MM.1S (cell line): ENCODE data around the gene KRTAP5-7.

Experiments
- DNase-seq: peaks from one replicate; pipeline ENCODE4 v3.0.0-alpha.2; 2015
- H2AFZ ChIP-seq: fragments of 300-600 bp; sonication (generic); 2 replicates; pipeline ENCODE4 v1.6.0; 2016; ENCODE audit warnings: antibody characterized with exemption, low read length
- H3F3A ChIP-seq: fragments of 300-600 bp; sonication (generic); 2 replicates; pipeline ENCODE4 v1.6.1; 2016; ENCODE audit warnings: mild to moderate bottlenecking, antibody characterized with exemption, low read length, moderate library complexity, mixed read lengths; ENCODE audit not compliant: insufficient read depth
- H3K27ac ChIP-seq: fragments of 300-600 bp; sonication (generic); 2 replicates; pipeline ENCODE4 v1.5.1; 2016; ENCODE audit warnings: mild to moderate bottlenecking, low read length
- H3K27me3 ChIP-seq: fragments of 300-600 bp; sonication (generic); replicated peaks from 2 replicates; pipeline ENCODE4 v1.6.0; 2016; ENCODE audit warnings: low read length; ENCODE audit not compliant: insufficient read depth
- H3K36me3 ChIP-seq: fragments of 300-600 bp; sonication (generic); replicated peaks from 2 replicates; pipeline ENCODE4 v1.6.1; 2016; ENCODE audit warnings: mild to moderate bottlenecking, low read length, mixed read lengths; ENCODE audit not compliant: insufficient read depth
- H3K4me1 ChIP-seq: fragments of 300-600 bp; sonication (generic); 2 replicates; pipeline ENCODE4 v1.6.1; 2016; ENCODE audit warnings: low read length, mixed read lengths
- H3K4me2 ChIP-seq: fragments of 300-600 bp; sonication (generic); 2 replicates; pipeline ENCODE4 v1.6.0; 2016; ENCODE audit warnings: low read depth, low read length
- H3K4me3 ChIP-seq: fragments of 300-600 bp; sonication (generic); 2 replicates; pipeline ENCODE4 v1.5.1; 2016; ENCODE audit warnings: low read length, mixed read lengths
- H3K79me2 ChIP-seq: fragments of 300-600 bp; sonication (generic); 2 replicates; pipeline ENCODE4 v1.6.1; 2016; ENCODE audit warnings: mixed run types, low read length, mixed read lengths
- H3K9ac ChIP-seq: fragments of 300-600 bp; sonication (generic); 2 replicates; pipeline ENCODE4 v1.6.1; 2016; ENCODE audit warnings: low read length, mixed read lengths
- H3K9me2 ChIP-seq: fragments of 300-600 bp; sonication (generic); replicated peaks from 2 replicates; pipeline ENCODE4 v1.6.1; 2016; ENCODE audit warnings: mild to moderate bottlenecking, low read length, mixed read lengths; ENCODE audit not compliant: insufficient read depth
- H3K9me3 ChIP-seq: fragments of 300-600 bp; sonication (generic); replicated peaks from 2 replicates; pipeline ENCODE4 v1.6.1; 2016; ENCODE audit warnings: mild to moderate bottlenecking, low read length, mixed read lengths; ENCODE audit not compliant: insufficient read depth
- H4K20me1 ChIP-seq: fragments of 300-600 bp; sonication (generic); 2 replicates; pipeline ENCODE4 v1.6.1; 2016; ENCODE audit warnings: mild to moderate bottlenecking, low read length, moderate library complexity, mixed read lengths; ENCODE audit not compliant: insufficient read depth
- CTCF ChIP-seq: fragments of 300-600 bp; sonication (generic); IDR thresholded peaks from 2 replicates; pipeline ENCODE4 v1.5.1; 2016; ENCODE audit warnings: antibody characterized with exemption, low read length, mixed read lengths
- EZH2 ChIP-seq: fragments of 300-600 bp; sonication (generic); optimal IDR thresholded peaks from 2 replicates; pipeline ENCODE3; 2017; ENCODE audit warnings: low read depth, mild to moderate bottlenecking, antibody characterized with exemption, low read length, mixed read lengths
- EZH2phosphoT487 ChIP-seq: fragments of 300-600 bp; sonication (generic); IDR thresholded peaks from 2 replicates; pipeline ENCODE4 v1.6.1; 2018; ENCODE audit warnings: antibody characterized with exemption, low read length

Gene KRTAP5-7

GRCh38 chr11:71491940-71492339 is 35.1 kb upstream of the KRTAP5-7 start:
- Histone ChIP-seq H3K79me2 (no peaks in the 10 kb centered on the region), H3K4me2 (no peak overlapping the region), H2AFZ (no peak overlapping the region), H3K4me3 (no peak overlapping the region), H3K27me3 (no peaks in the 10 kb centered on the region), H3K9me2 (no peaks in the 10 kb centered on the region), H4K20me1 (no peaks in the 10 kb centered on the region), H3F3A (no peaks in the 10 kb centered on the region), H3K4me1 (no peaks in the 10 kb centered on the region), H3K27ac (no peak overlapping the region), H3K36me3 (no peaks in the 10 kb centered on the region), H3K9me3 (no peaks in the 10 kb centered on the region), H3K9ac (no peak overlapping the region)
- TF ChIP-seq CTCF (no peak), EZH2 (no peak), EZH2phosphoT487 (no peak)
- DNase-seq: no peak

GRCh38 chr11:71495286-71496230 is 31.5 kb upstream of the KRTAP5-7 start:
- H3K9me3 ChIP-seq: no peaks in the 10 kb centered on the region
- peaks cover 3% of the 10 kb centered on the region; the same call in 1 of the 2 replicates for H3K36me3 ChIP-seq
- no peaks in the 10 kb centered on the region for H3K4me1 ChIP-seq
- H3K4me2 ChIP-seq: no peak overlapping the region
- H2AFZ ChIP-seq: no peak overlapping the region
- DNase-seq: no peak
- no peak overlapping the region for H3K27ac ChIP-seq
- H4K20me1 ChIP-seq: no peaks in the 10 kb centered on the region
- H3K27me3 ChIP-seq: no peaks in the 10 kb centered on the region
- no peak overlapping the region for H3K9ac ChIP-seq
- H3K79me2 ChIP-seq: no peaks in the 10 kb centered on the region
- H3K4me3 ChIP-seq: no peak overlapping the region
- TF ChIP-seq EZH2phosphoT487: no peak
- no peak for TF ChIP-seq CTCF
- TF ChIP-seq EZH2: no peak
- no peaks in the 10 kb centered on the region for H3F3A ChIP-seq
- H3K9me2 ChIP-seq: no peaks in the 10 kb centered on the region

- H3K4me3 ChIP-seq: no peak overlapping the region
- H3K9ac ChIP-seq: no peak overlapping the region
- H2AFZ ChIP-seq: no peak overlapping the region
- no peaks in the 10 kb centered on the region for H3K9me2 ChIP-seq
- H3K27me3 ChIP-seq: no peaks in the 10 kb centered on the region
- H3K27ac ChIP-seq: no peak overlapping the region
- TF ChIP-seq CTCF (no peak), EZH2phosphoT487 (no peak), EZH2 (no peak)
- no peak for DNase-seq
- no peaks in the 10 kb centered on the region for H3F3A ChIP-seq
- no peak overlapping the region for H3K4me2 ChIP-seq
- H3K36me3 ChIP-seq: peaks cover 3% of the 10 kb centered on the region; the same call in 1 of the 2 replicates
- no peaks in the 10 kb centered on the region for H3K4me1 ChIP-seq
- no peaks in the 10 kb centered on the region for H3K79me2 ChIP-seq
- H4K20me1 ChIP-seq: no peaks in the 10 kb centered on the region
- no peaks in the 10 kb centered on the region for H3K9me3 ChIP-seq
Measured at GRCh38 chr11:71496421-71496820, 30.6 kb upstream of the KRTAP5-7 start.
